Keratinocyte (primary cell): ENCODE measurements around the gene TMEM52. TPM values are rescaled to one million over a fixed set of nuclear protein-coding genes. Genes with fewer than 3 reads are reported as not detected.

Source experiments
- DNase-seq: peaks from one replicate; pipeline ENCODE4 v3.0.0-alpha.2; 2011; ENCODE audit warnings: low read depth, missing footprints, low spot score
- FAIRE-seq: peaks from 2 replicates; lab custom pipeline; 2011; peaks lifted over from hg19 to GRCh38; lab: Jason Lieb, UNC
- H2AFZ ChIP-seq: 2 replicates; pipeline ENCODE4 v1.6.0; 2012; ENCODE audit warnings: low read length, control low read depth, inconsistent platforms; ENCODE audit not compliant: control insufficient read depth
- H3K27ac ChIP-seq: 2 replicates; pipeline ENCODE4 v1.5.1; 2011; ENCODE audit warnings: low read length; ENCODE audit not compliant: control insufficient read depth, insufficient read depth
- H3K27me3 ChIP-seq: 3 replicates; pipeline ENCODE4 v1.6.0; 2011; ENCODE audit warnings: low read length; ENCODE audit not compliant: control insufficient read depth, insufficient read depth; ENCODE audit errors: extremely low read depth
- H3K36me3 ChIP-seq, 2 experiments: 2 replicates in 1 of 2; 3 replicates in 1 of 2; pipeline ENCODE4 v1.5.1; 2011; ENCODE audit warnings: low read length in 2 of 2, mild to moderate bottlenecking in 1 of 2; ENCODE audit not compliant: control insufficient read depth in 2 of 2, insufficient read depth in 2 of 2; ENCODE audit errors: extremely low read depth in 1 of 2
- H3K4me1 ChIP-seq: 3 replicates; pipeline ENCODE4 v1.5.1; 2011; ENCODE audit warnings: low read length; ENCODE audit not compliant: control insufficient read depth, insufficient read depth; ENCODE audit errors: extremely low read depth
- H3K4me2 ChIP-seq: 3 replicates; pipeline ENCODE4 v1.6.0; 2011; ENCODE audit warnings: low read depth, low read length; ENCODE audit not compliant: control insufficient read depth, insufficient read depth; ENCODE audit errors: extremely low read depth
- H3K4me3 ChIP-seq, 3 experiments: fragments of 200-600 bp in 1 of 3; sonication (generic) in 1 of 3; 2 replicates in 2 of 3; 3 replicates in 1 of 3; pipeline ENCODE4 v1.5.1; 2011 to 2016; ENCODE audit warnings: low read length in 3 of 3, mild to moderate bottlenecking in 3 of 3, control low read depth in 2 of 3, inconsistent platforms in 1 of 3, low read depth in 1 of 3, mixed read lengths in 1 of 3, mixed run types in 1 of 3, moderate library complexity in 1 of 3; ENCODE audit not compliant: control insufficient read depth in 2 of 3, insufficient read depth in 2 of 3; ENCODE audit errors: extremely low read depth in 1 of 3
- H3K79me2 ChIP-seq: 2 replicates; pipeline ENCODE4 v1.6.0; 2012; ENCODE audit warnings: low read length; ENCODE audit not compliant: control insufficient read depth, insufficient read depth
- H3K9ac ChIP-seq: 3 replicates; pipeline ENCODE4 v1.6.0; 2011; ENCODE audit warnings: low read length; ENCODE audit not compliant: control insufficient read depth, insufficient read depth; ENCODE audit errors: extremely low read depth
- H3K9me1 ChIP-seq: 3 replicates; pipeline ENCODE4 v1.6.0; 2011; ENCODE audit warnings: low read length; ENCODE audit not compliant: control insufficient read depth, insufficient read depth; ENCODE audit errors: extremely low read depth
- H3K9me3 ChIP-seq: 2 replicates; pipeline ENCODE4 v1.5.1; 2012; ENCODE audit warnings: low read depth, low read length; ENCODE audit not compliant: control insufficient read depth
- H4K20me1 ChIP-seq: 3 replicates; pipeline ENCODE4 v1.6.0; 2011; ENCODE audit warnings: low read length; ENCODE audit not compliant: control insufficient read depth, insufficient read depth; ENCODE audit errors: extremely low read depth
- CTCF ChIP-seq, 3 experiments: IDR thresholded peaks in 1 of 3; conservative IDR thresholded peaks in 1 of 3; optimal IDR thresholded peaks in 1 of 3; 2 replicates in 2 of 3; 3 replicates in 1 of 3; pipeline versions ENCODE3 to v1.5.1; 2011; ENCODE audit warnings: low read length in 3 of 3, mild to moderate bottlenecking in 3 of 3, moderate library complexity in 2 of 3, control low read depth in 1 of 3, inconsistent platforms in 1 of 3; ENCODE audit not compliant: insufficient read depth in 2 of 3; ENCODE audit errors: extremely low read depth in 1 of 3
- EZH2 ChIP-seq: IDR thresholded peaks from one replicate; pipeline ENCODE4 v1.6.1; 2012; ENCODE audit warnings: inconsistent platforms, mild to moderate bottlenecking, low read length, moderate library complexity
- dilution Hi-C: fragments of 300-500 bp; cut with MboI; formaldehyde crosslinking; loops from one replicate; pipeline ENCODE4 v1.7.0; 2020; ENCODE audit warnings: low sequenced_read_pairs; ENCODE audit not compliant: extremely low pct_ligation_motif_present
- polyA plus RNA-seq, 5 experiments: library from polyadenylated mRNA; depleted of rRNA in 3 of 5; stranded (reverse) in 3 of 5; stranded (forward) in 1 of 5; unstranded in 1 of 5; fragments of >200 nt; gene quantifications; 1 replicate in 1 of 5; 2 replicates in 3 of 5; 3 replicates in 1 of 5; pipeline versions ENCODE4 v1.2.1 to v1.2.3, GENCODE V29; 2011 to 2012; ENCODE audit warnings: missing spikeins in 2 of 5, low read depth in 1 of 5, low replicate concordance in 1 of 5

TMEM52 gene
- polyA plus RNA-seq, 1 donor (not counting 4 experiments of a cell fraction or from before 2014, with no cell fraction given): 0.10 TPM

DNA sequence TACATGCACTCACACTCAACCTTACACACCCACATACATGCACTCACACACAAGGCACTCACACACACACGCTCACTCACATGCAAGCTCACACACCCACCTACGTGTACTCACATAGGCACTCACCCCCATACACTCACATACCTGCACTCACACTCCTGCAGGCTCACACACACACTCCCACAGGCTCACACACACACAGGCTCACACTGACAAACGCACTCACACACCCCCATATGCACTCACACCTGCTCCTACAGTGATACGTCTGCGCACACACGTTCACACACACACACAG is 19.1 kb upstream of the TMEM52 start:
- Histone ChIP-seq H4K20me1 (no peaks in the 10 kb centered on the region), H3K4me2 (no peak overlapping the region), H3K4me3 (no peak overlapping the region), H3K36me3 (no peaks in the 10 kb centered on the region), H3K9me1 (no peaks in the 10 kb centered on the region), H3K4me1 (peaks cover 8% of the 10 kb centered on the region), H3K9ac (no peak overlapping the region), H3K79me2 (no peaks in the 10 kb centered on the region), H3K27ac (no peak overlapping the region), H2AFZ (no peak overlapping the region), H3K27me3 (peaks cover 9% of the 10 kb centered on the region), H3K9me3 (peaks cover 4% of the 10 kb centered on the region)
- no peak for FAIRE-seq
- DNase-seq: no peak
- no peak for TF ChIP-seq CTCF (optimal IDR thresholded peaks at IDR 0.05 in 1 of 3, IDR thresholded peaks at IDR 0.05 in 1 of 3, conservative IDR thresholded peaks at IDR 0.05 in 1 of 3; ENCODE audit: extremely low read depth in 1 of 3, insufficient read depth in 2 of 3, low read length in 3 of 3)
- TF ChIP-seq EZH2: no peak
- dilution Hi-C loops: no loop called here

- FAIRE-seq: no peak
- no peaks in the 10 kb centered on the region for H4K20me1 ChIP-seq
- H3K4me2 ChIP-seq: no peak overlapping the region
- H3K27me3 ChIP-seq: peaks cover 9% of the 10 kb centered on the region
- H3K79me2 ChIP-seq: no peaks in the 10 kb centered on the region
- no peaks in the 10 kb centered on the region for H3K9me1 ChIP-seq
- no peaks in the 10 kb centered on the region for H3K36me3 ChIP-seq
- no peak overlapping the region for H3K9ac ChIP-seq
- DNase-seq: no peak
- no peak overlapping the region for H2AFZ ChIP-seq
- H3K27ac ChIP-seq: no peak overlapping the region
- peaks cover 3% of the 10 kb centered on the region for H3K4me1 ChIP-seq
- peaks cover 4% of the 10 kb centered on the region for H3K9me3 ChIP-seq
- no peak overlapping the region for H3K4me3 ChIP-seq
- dilution Hi-C loops: no loop called here
- TF ChIP-seq CTCF (optimal IDR thresholded peaks at IDR 0.05 in 1 of 3, IDR thresholded peaks at IDR 0.05 in 1 of 3, conservative IDR thresholded peaks at IDR 0.05 in 1 of 3; ENCODE audit: extremely low read depth in 1 of 3, insufficient read depth in 2 of 3, low read length in 3 of 3) (no peak), EZH2 (no peak)
Observed at GRCh38 chr1:1937549-1938275, 18.6 kb upstream of the TMEM52 start.
